Measurements from ENCODE around the gene CHPF2. TPM values are rescaled to one million over a fixed set of nuclear protein-coding genes. Genes with fewer than 3 reads are reported as not detected.

CHPF2 gene
- total and polyA plus RNA-seq, 3 donors from 2014 or later, result 22.6 to 70.5 (median 66.5) TPM

DNA sequence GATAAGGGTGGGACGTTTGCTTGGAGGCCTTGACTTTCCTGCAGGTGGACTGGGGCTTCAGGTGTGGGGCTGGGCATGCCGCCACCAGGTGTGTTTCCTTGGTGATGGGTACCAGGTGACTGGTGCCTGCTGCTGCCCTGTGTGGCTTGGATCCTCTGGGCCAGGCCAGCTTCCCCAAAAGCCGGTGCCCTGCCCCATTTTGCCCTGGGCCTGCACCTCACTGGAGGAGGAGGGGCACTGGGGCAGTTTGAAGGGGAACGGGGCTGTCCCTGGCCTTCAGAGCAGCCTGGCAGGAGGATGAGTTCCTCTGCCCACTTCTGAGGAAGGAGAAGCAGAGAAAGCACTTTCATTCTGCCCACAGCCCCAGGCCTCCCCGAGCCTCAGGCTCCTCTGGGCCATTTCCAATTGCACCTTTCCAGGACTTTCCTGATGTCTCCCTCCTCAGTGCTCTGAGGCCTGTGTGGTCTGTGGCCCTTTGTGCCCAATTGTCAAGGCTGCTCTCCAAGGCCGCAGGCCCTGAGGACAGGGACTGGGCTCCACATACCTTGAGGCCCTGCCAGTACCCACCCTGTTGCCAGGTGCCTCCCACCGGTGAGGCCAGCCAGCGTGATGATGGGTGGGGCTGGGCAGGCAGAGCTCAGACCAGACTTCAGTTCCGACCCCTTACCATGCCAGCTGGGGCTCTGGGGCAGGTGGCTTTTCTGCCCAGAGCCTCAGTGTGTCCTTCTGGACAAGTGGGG, 41.5 kb downstream of the CHPF2 start:
- Histone ChIP-seq H3K4me3 (no peak overlapping the region), H3K36me3 (ENCODE audit: low read depth, missing control alignments) (no peaks in the 10 kb centered on the region), H3K9me3 (no peaks in the 10 kb centered on the region), H3K27me3 (no peaks in the 10 kb centered on the region), H3K4me1 (peaks cover 15% of the 10 kb centered on the region), H3K27ac (no peak overlapping the region)
- intact Hi-C loops (cut with DNase I; ENCODE audit: low total_unique reads), result no loop called here
- no peak for DNase-seq
- WGBS, 2 donors, result 63% methylated on average over 6 to 9 of the region's 9 CpGs
- TF ChIP-seq POLR2A (IDR thresholded peaks at IDR 0.05), result no peak
- TF ChIP-seq, protein P1, sequence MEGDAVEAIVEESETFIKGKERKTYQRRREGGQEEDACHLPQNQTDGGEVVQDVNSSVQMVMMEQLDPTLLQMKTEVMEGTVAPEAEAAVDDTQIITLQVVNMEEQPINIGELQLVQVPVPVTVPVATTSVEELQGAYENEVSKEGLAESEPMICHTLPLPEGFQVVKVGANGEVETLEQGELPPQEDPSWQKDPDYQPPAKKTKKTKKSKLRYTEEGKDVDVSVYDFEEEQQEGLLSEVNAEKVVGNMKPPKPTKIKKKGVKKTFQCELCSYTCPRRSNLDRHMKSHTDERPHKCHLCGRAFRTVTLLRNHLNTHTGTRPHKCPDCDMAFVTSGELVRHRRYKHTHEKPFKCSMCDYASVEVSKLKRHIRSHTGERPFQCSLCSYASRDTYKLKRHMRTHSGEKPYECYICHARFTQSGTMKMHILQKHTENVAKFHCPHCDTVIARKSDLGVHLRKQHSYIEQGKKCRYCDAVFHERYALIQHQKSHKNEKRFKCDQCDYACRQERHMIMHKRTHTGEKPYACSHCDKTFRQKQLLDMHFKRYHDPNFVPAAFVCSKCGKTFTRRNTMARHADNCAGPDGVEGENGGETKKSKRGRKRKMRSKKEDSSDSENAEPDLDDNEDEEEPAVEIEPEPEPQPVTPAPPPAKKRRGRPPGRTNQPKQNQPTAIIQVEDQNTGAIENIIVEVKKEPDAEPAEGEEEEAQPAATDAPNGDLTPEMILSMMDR (IDR thresholded peaks at IDR 0.05), result no peak

DNA sequence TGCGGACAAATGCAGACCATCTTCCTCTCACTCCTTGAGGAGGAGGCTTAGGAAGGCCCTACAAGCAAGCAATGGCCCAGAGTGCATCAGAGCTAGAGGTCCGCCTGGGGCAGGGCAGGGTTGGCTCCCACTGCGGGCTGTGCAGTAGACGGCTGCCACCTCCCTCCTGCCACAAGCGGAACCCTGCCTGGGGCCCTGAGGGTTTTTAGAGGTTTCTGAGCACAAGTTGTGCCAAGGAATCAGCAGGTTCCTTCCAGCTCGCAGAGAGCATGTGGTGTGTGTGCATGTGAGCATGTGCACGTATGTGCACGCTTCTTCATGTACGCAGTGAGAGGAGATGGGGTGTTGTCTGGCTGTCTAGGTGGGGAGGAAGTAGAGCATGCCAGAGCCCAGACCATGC, 42.1 kb downstream of the CHPF2 start:
- 90 to 95% methylated on average over 4 to 9 of the region's 9 CpGs for WGBS, 2 donors
- Histone ChIP-seq H3K27ac (no peak overlapping the region), H3K27me3 (no peaks in the 10 kb centered on the region), H3K4me1 (peaks cover 15% of the 10 kb centered on the region), H3K36me3 (ENCODE audit: low read depth, missing control alignments) (no peaks in the 10 kb centered on the region), H3K9me3 (no peaks in the 10 kb centered on the region), H3K4me3 (no peak overlapping the region)
- intact Hi-C loops (cut with DNase I; ENCODE audit: low total_unique reads), result no loop called here
- TF ChIP-seq, protein P1 (IDR thresholded peaks at IDR 0.05), result no peak
- no peak for TF ChIP-seq POLR2A (IDR thresholded peaks at IDR 0.05)
- DNase-seq, result no peak

DNA sequence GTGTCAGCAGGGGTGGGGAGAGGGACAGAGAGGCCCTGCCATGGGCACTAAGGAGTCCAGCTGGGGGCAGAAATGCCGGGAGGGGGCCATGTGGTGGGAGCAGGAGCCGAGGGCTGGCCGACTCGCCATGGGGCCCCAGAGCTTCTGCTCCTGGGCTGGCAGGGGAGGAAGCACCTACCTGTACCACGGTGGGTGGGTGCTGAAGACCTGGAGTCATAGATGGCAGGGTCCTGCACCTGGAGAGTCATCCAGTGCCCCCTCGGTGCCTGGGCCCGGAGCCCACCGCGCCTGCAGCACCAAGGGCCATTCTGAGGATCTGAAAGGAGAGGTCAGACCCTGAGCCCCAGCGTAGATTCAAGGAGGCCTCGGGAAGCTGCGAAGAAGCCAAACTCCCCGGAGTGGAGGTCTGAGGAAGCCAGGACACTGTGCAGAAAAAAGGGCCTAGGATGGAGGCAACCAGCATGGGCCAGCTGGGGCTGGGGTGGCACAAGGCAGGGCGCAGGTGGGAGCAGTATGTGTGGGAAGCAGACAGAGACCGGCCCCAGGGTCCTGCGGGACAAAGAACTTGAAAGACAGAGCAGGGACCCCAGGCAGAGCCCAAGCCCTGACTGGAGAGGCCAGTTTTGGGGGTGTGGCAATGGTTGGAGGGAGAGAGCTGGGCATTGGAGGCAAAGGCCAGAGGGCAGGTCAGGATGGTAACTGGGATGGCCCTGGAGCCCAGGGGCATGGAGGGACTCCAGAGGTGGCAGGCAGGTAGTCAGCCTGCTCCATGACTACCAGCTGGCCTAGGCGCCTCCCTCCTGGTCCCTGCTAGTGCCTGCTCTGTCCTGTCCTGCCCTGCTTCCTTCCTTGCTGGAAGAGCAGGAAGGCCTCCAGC, 42.9 kb downstream of the CHPF2 start:
- H3K27me3 ChIP-seq, result no peaks in the 10 kb centered on the region
- peaks cover 15% of the 10 kb centered on the region for H3K4me1 ChIP-seq
- no peaks in the 10 kb centered on the region for H3K36me3 ChIP-seq (ENCODE audit: low read depth, missing control alignments)
- intact Hi-C loops (cut with DNase I; ENCODE audit: low total_unique reads), result no loop called here
- H3K9me3 ChIP-seq, result no peaks in the 10 kb centered on the region
- no peak overlapping the region for H3K4me3 ChIP-seq
- no peak for DNase-seq
- TF ChIP-seq, protein P1 (IDR thresholded peaks at IDR 0.05), result no peak
- TF ChIP-seq POLR2A (IDR thresholded peaks at IDR 0.05), result no peak
- 78 to 82% methylated on average over 16 to 17 of the region's 17 CpGs for WGBS, 2 donors
- H3K27ac ChIP-seq, result no peak overlapping the region

DNA sequence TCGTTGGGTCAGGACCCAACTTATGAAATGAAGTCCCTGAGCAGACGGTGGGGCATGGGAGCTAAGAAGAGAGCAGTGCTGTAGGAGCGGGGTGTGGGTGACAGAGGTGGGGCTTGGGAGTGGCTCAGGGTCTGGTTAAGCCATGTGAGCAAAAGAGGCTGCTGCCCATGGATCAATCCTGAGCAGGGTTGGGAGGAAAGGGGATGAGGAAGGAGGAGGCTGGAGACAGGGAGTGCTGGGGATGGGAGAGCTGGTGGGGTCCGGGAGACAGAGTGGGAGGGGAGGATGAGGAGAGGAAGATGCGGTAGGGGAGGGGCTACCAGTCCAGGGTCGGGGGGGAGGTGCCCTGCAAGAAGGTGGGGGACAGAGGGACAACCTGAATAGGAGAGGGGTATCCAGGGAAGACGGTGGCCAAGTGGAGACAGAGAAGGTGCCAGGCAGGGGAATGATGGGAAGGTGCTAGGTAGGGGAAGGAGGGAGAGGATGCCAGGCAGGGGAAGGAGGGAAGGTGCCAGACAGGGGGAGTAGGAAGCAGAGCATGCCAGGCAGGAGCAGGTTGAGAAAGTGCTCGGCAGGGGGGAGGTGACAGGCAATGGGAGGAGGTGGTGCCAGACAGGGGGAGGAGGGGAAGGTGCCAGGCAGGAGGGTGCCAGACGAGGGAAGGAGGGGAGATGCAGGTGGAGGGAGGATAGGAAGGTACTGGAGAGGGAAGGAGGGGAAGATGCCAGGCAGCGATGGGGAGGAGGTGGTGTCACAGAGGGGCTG, 43.7 kb downstream of the CHPF2 start:
- Histone ChIP-seq H3K36me3 (ENCODE audit: low read depth, missing control alignments) (no peaks in the 10 kb centered on the region), H3K9me3 (no peaks in the 10 kb centered on the region), H3K4me3 (peak overlapping the region in 1 of 2 donors; percentile 41), H3K27ac (peak overlapping the region in 1 of 2 donors; percentile 31), H3K27me3 (no peaks in the 10 kb centered on the region), H3K4me1 (peaks cover 15% of the 10 kb centered on the region)
- no peak for DNase-seq
- intact Hi-C loops (cut with DNase I; ENCODE audit: low total_unique reads), result no loop called here
- 22 to 24% methylated on average over 10 of the region's 10 CpGs for WGBS, 2 donors
- TF ChIP-seq, protein P1 (IDR thresholded peaks at IDR 0.05), result no peak
- no peak for TF ChIP-seq POLR2A (IDR thresholded peaks at IDR 0.05)

Data from testis (tissue), 3 donors.